Keratinocyte (primary cell): ENCODE data around the gene CCNY.

Experiments used
- EZH2 ChIP-seq: IDR thresholded peaks from one replicate; pipeline ENCODE4 v1.6.1; 2012; ENCODE audit warnings: inconsistent platforms, mild to moderate bottlenecking, low read length, moderate library complexity
- TF ChIP-seq, protein P1 (sequence below), 3 experiments: IDR thresholded peaks in 1 of 3; conservative IDR thresholded peaks in 1 of 3; optimal IDR thresholded peaks in 1 of 3; 2 replicates in 2 of 3; 3 replicates in 1 of 3; pipeline versions ENCODE3 to v1.5.1; 2011; ENCODE audit warnings: low read length in 3 of 3, mild to moderate bottlenecking in 3 of 3, moderate library complexity in 2 of 3, control low read depth in 1 of 3, inconsistent platforms in 1 of 3; ENCODE audit not compliant: insufficient read depth in 2 of 3; ENCODE audit errors: extremely low read depth in 1 of 3

DNA sequence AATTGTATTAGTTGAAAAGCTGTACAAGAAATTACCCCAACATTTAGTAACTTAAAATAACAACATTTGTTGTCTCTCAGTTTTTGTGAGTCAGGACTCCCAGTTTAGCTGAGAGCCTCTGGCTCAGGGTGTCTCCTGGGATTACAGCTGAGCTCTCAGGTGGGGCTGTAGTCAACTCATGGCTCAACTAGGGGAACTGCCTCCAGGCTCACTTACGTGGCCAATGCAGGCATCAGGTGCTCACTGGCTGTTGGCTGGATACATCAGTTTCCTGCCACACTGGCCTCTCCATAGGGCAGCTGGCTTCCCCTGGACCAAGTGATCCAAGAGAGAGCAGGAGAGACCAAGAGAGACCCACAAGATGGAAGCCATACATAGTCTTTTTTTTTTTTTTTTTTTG, 17.5 kb downstream of the CCNY start:
- TF ChIP-seq, protein P1, sequence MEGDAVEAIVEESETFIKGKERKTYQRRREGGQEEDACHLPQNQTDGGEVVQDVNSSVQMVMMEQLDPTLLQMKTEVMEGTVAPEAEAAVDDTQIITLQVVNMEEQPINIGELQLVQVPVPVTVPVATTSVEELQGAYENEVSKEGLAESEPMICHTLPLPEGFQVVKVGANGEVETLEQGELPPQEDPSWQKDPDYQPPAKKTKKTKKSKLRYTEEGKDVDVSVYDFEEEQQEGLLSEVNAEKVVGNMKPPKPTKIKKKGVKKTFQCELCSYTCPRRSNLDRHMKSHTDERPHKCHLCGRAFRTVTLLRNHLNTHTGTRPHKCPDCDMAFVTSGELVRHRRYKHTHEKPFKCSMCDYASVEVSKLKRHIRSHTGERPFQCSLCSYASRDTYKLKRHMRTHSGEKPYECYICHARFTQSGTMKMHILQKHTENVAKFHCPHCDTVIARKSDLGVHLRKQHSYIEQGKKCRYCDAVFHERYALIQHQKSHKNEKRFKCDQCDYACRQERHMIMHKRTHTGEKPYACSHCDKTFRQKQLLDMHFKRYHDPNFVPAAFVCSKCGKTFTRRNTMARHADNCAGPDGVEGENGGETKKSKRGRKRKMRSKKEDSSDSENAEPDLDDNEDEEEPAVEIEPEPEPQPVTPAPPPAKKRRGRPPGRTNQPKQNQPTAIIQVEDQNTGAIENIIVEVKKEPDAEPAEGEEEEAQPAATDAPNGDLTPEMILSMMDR (optimal IDR thresholded peaks at IDR 0.05 in 1 of 3, IDR thresholded peaks at IDR 0.05 in 1 of 3, conservative IDR thresholded peaks at IDR 0.05 in 1 of 3; ENCODE audit: extremely low read depth in 1 of 3, insufficient read depth in 2 of 3, low read length in 3 of 3), result no peak
- no peak for TF ChIP-seq EZH2
